Ramos (cell line): Measurements from ENCODE around the gene TIMM22.

Source experiments
- in situ Hi-C: fragments of 300-500 bp; cut with MboI; formaldehyde crosslinking; loops from one replicate; pipeline ENCODE4 v1.14.3; 2022; ENCODE audit warnings: low sequenced_read_pairs; ENCODE audit not compliant: unreplicated experiment

TIMM22 gene

GRCh38 chr17:1050996-1051925 is 54.3 kb downstream of the TIMM22 start:
- in situ Hi-C loops: no loop called here
